H1 (cell line): ENCODE measurements around the gene SLC4A1. TPM values are rescaled to one million over a fixed set of nuclear protein-coding genes. Genes with fewer than 3 reads are reported as not detected.

Experiments used
- CTBP2 ChIP-seq: IDR thresholded peaks from 2 replicates; pipeline ENCODE4 v1.7.0; 2011; ENCODE audit warnings: borderline replicate concordance, mild to moderate bottlenecking, moderate library complexity, mixed read lengths, low read length; ENCODE audit not compliant: insufficient read depth, insufficient read length
- FOSL1 ChIP-seq: IDR thresholded peaks from 2 replicates; pipeline ENCODE4 v1.6.1; 2011; ENCODE audit warnings: mild to moderate bottlenecking, low read depth, low read length, moderate library complexity; ENCODE audit not compliant: insufficient read depth
- KDM4A ChIP-seq: IDR thresholded peaks from one replicate; pipeline ENCODE4 v1.7.1; 2012; ENCODE audit warnings: low read depth, mild to moderate bottlenecking, moderate library complexity, low read length, inconsistent platforms; ENCODE audit not compliant: severe bottlenecking
- POLR2AphosphoS5 ChIP-seq: IDR thresholded peaks from 2 replicates; pipeline ENCODE4 v1.6.1; 2011; ENCODE audit warnings: low read depth, low read length
- RAD21 ChIP-seq, 2 experiments: IDR thresholded peaks in 1 of 2; conservative IDR thresholded peaks in 1 of 2; 2 replicates each; pipeline ENCODE4 v1.6.1; 2011; ENCODE audit warnings: low read depth in 2 of 2, low read length in 2 of 2, improper control_type of control experiment in 1 of 2, inconsistent platforms in 1 of 2, mild to moderate bottlenecking in 1 of 2, moderate library complexity in 1 of 2
- RFX5 ChIP-seq: IDR thresholded peaks from 2 replicates; pipeline ENCODE4 v1.6.1; 2011; ENCODE audit warnings: low read depth, low read length, improper control_type of control experiment, borderline replicate concordance
- YY1 ChIP-seq: IDR thresholded peaks from 2 replicates; pipeline ENCODE4 v1.6.1; 2011; ENCODE audit warnings: low read depth, mild to moderate bottlenecking, low read length
- polyA plus RNA-seq, 7 experiments: library from polyadenylated mRNA; depleted of rRNA in 3 of 7; stranded (reverse) in 5 of 7; unstranded in 2 of 7; fragments of >200 nt in 5 of 7; fragments of 200-250 nt in 2 of 7; gene quantifications; 1 replicate in 5 of 7; 2 replicates in 1 of 7; 4 replicates in 1 of 7; pipeline versions ENCODE4 v1.2.1 to v1.2.3, GENCODE V29; 2011 to 2013; ENCODE audit warnings: missing spikeins in 2 of 7, mixed read lengths in 2 of 7
- total RNA-seq: library from RNA; stranded (reverse); fragmentation: NEBNext Ultra II Directional; extraction: Animal tissue kit (Norgen Biotek cat#: 25700); gene quantifications from 2 replicates; pipeline ENCODE4 v1.2.1, GENCODE V29; 2021
- TF ChIP-seq, protein P1 (sequence below): fragments of 300-600 bp; sonication (generic); IDR thresholded peaks from 2 replicates; pipeline ENCODE4 v1.7.1; 2012; ENCODE audit warnings: low read length, moderate library complexity, mild to moderate bottlenecking, inconsistent platforms; ENCODE audit not compliant: insufficient replicate concordance
- TF ChIP-seq, protein P2 (sequence below): IDR thresholded peaks from 2 replicates; pipeline ENCODE4 v1.6.1; 2012; ENCODE audit warnings: low read length, inconsistent platforms

Gene SLC4A1
- total and polyA plus RNA-seq, 2 of the 8 experiments (the other 6 are each of a cell fraction or from before 2014, with no cell fraction given): 0.08 TPM; not detected in 1

DNA sequence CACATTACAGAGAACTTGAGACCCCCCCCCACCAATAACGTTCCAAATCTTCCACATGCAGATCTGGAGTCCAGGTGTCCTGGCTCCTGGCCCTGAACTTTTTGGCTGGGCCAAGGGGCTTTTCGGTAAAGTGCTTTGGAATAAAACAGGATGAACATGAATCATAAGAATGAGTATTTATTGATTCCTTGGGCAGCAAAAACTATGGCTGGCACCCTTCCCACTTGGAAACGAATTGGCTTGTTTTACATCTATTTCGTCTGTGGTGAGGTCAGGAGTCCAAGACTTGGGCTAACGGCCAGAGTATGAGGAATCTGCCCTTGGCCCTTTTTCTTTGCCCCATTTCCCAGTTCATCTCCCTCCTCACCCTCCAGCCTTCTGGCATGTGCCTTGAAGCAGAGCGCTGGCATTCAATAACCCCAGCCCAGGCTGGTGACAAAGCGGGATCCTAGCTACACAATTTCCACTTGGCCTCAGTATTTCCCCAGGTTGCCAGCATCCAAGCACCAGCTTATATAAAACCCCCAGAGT, 44.3 kb downstream of the SLC4A1 start (continued):
- TF ChIP-seq, protein P1, sequence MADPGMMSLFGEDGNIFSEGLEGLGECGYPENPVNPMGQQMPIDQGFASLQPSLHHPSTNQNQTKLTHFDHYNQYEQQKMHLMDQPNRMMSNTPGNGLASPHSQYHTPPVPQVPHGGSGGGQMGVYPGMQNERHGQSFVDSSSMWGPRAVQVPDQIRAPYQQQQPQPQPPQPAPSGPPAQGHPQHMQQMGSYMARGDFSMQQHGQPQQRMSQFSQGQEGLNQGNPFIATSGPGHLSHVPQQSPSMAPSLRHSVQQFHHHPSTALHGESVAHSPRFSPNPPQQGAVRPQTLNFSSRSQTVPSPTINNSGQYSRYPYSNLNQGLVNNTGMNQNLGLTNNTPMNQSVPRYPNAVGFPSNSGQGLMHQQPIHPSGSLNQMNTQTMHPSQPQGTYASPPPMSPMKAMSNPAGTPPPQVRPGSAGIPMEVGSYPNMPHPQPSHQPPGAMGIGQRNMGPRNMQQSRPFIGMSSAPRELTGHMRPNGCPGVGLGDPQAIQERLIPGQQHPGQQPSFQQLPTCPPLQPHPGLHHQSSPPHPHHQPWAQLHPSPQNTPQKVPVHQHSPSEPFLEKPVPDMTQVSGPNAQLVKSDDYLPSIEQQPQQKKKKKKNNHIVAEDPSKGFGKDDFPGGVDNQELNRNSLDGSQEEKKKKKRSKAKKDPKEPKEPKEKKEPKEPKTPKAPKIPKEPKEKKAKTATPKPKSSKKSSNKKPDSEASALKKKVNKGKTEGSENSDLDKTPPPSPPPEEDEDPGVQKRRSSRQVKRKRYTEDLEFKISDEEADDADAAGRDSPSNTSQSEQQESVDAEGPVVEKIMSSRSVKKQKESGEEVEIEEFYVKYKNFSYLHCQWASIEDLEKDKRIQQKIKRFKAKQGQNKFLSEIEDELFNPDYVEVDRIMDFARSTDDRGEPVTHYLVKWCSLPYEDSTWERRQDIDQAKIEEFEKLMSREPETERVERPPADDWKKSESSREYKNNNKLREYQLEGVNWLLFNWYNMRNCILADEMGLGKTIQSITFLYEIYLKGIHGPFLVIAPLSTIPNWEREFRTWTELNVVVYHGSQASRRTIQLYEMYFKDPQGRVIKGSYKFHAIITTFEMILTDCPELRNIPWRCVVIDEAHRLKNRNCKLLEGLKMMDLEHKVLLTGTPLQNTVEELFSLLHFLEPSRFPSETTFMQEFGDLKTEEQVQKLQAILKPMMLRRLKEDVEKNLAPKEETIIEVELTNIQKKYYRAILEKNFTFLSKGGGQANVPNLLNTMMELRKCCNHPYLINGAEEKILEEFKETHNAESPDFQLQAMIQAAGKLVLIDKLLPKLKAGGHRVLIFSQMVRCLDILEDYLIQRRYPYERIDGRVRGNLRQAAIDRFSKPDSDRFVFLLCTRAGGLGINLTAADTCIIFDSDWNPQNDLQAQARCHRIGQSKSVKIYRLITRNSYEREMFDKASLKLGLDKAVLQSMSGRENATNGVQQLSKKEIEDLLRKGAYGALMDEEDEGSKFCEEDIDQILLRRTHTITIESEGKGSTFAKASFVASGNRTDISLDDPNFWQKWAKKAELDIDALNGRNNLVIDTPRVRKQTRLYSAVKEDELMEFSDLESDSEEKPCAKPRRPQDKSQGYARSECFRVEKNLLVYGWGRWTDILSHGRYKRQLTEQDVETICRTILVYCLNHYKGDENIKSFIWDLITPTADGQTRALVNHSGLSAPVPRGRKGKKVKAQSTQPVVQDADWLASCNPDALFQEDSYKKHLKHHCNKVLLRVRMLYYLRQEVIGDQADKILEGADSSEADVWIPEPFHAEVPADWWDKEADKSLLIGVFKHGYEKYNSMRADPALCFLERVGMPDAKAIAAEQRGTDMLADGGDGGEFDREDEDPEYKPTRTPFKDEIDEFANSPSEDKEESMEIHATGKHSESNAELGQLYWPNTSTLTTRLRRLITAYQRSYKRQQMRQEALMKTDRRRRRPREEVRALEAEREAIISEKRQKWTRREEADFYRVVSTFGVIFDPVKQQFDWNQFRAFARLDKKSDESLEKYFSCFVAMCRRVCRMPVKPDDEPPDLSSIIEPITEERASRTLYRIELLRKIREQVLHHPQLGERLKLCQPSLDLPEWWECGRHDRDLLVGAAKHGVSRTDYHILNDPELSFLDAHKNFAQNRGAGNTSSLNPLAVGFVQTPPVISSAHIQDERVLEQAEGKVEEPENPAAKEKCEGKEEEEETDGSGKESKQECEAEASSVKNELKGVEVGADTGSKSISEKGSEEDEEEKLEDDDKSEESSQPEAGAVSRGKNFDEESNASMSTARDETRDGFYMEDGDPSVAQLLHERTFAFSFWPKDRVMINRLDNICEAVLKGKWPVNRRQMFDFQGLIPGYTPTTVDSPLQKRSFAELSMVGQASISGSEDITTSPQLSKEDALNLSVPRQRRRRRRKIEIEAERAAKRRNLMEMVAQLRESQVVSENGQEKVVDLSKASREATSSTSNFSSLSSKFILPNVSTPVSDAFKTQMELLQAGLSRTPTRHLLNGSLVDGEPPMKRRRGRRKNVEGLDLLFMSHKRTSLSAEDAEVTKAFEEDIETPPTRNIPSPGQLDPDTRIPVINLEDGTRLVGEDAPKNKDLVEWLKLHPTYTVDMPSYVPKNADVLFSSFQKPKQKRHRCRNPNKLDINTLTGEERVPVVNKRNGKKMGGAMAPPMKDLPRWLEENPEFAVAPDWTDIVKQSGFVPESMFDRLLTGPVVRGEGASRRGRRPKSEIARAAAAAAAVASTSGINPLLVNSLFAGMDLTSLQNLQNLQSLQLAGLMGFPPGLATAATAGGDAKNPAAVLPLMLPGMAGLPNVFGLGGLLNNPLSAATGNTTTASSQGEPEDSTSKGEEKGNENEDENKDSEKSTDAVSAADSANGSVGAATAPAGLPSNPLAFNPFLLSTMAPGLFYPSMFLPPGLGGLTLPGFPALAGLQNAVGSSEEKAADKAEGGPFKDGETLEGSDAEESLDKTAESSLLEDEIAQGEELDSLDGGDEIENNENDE: no peak
- no peak for TF ChIP-seq CTBP2
- no peak for TF ChIP-seq RAD21 (IDR thresholded peaks at IDR 0.05 in 1 of 2, conservative IDR thresholded peaks at IDR 0.05 in 1 of 2; ENCODE audit: low read depth in 2 of 2, low read length in 2 of 2)
- no peak for TF ChIP-seq FOSL1
- TF ChIP-seq KDM4A: no peak
- TF ChIP-seq, protein P2, sequence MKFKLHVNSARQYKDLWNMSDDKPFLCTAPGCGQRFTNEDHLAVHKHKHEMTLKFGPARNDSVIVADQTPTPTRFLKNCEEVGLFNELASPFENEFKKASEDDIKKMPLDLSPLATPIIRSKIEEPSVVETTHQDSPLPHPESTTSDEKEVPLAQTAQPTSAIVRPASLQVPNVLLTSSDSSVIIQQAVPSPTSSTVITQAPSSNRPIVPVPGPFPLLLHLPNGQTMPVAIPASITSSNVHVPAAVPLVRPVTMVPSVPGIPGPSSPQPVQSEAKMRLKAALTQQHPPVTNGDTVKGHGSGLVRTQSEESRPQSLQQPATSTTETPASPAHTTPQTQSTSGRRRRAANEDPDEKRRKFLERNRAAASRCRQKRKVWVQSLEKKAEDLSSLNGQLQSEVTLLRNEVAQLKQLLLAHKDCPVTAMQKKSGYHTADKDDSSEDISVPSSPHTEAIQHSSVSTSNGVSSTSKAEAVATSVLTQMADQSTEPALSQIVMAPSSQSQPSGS: no peak
- no peak for TF ChIP-seq RFX5
- no peak for TF ChIP-seq YY1
- TF ChIP-seq POLR2AphosphoS5: no peak
